Stimulated activated CD4-positive, alpha-beta T cell treated with anti-CD3 and anti-CD28 coated beads, Interleukin-15, amount 100 ng/mL, for 24 hours (primary cell): ENCODE measurements around the gene CHAMP1.
"Not testable (repeated sequence)": the region's sequence is repeated elsewhere in the genome, so short reads cannot be mapped to it uniquely, and the experiment has no call there.

ENCODE experiments used
- DNase-seq: peaks from one replicate; pipeline ENCODE4 v3.0.0-alpha.2; 2020

The CHAMP1 gene

DNA sequence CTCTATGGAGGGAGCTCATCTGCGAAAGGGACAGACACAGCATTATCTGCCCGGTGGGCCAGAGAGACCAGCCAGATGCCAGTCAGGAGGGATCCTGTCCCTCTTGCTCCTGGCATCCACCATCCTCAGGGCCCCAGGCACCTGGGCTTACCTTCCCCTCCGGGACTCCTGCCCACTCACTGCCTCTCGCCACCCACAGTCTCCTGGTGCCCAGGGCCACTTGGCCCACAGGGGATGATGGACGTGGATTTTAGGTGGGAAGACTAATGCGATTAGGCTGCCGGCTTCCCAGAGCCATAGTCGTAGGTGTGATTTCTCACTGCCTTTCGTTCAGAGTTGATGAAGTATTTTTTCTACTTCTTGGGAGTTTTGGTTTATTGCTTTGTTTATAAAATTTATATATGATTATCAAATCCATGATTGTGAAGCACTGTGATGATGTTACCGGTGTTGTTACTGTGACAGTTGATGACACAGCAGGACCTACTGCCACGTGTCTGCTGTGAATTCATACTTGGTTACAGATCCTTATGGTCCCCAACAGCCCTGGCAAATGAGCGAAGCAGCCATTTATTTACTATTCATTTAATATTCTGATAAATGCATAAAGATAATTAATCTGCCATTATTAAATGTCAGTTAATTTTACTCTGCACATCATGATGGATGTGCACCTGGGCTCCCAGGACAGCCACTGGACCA lies 14.5 kb upstream of the CHAMP1 start:
- no peak for DNase-seq

- no peak for DNase-seq
These were observed 10.5 kb upstream of the CHAMP1 start for GRCh38 chr13:114303700-114304327.

DNA sequence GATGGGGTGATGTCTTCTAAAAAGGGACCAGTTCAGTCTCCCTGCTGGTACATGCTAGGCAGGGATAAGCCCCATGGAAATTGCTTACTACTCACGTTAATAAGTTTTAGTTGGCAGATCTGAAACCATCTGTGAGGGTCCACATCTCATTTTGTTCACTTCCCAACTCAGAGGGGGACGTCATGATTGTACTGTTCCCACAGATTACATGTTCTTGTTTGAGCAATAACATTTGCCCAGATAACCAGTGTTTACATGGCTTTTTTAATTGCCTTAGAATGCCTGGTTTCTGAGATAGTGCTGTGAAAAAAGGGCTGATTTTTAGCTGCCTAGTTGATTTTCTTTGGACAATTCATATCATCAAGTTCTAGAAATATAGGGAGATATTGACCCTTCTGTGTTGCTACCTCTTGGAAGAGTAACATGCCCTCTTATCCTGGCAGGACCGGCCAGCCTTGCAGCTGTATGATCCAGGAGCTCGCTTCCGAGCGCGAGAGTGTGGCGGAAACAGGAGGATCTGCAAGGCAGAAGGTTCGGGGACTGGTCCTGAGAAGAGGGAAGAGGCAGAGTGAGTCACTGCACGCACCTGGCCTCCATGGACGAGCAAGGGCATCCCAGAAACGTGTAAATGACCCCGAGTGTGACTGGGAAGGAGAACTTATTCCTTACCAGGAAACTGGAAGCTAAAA lies 9.8 kb upstream of the CHAMP1 start:
- no peak for DNase-seq

DNA sequence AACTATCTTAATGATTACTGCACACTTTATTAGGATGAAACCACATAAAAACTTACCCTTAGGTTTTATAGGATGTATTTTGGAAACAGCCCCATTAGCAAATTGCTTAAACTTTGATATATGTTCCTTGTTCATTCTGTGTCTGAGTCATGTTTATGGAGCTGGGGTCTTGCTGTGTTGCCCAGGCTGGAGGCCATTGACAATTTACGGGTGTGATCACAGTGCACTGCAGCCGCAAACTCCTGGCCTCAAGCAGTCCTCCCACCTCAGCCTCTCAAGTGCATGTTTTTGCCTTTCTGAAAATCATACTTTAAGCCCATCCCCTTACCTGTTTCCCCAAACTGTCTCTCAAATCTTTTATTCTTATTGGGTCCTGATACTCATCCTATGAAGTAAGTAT lies 5.2 kb upstream of the CHAMP1 start:
- no peak for DNase-seq

- no peak for DNase-seq
These were observed 4.4 kb upstream of the CHAMP1 start for GRCh38 chr13:114309806-114310410.

DNA sequence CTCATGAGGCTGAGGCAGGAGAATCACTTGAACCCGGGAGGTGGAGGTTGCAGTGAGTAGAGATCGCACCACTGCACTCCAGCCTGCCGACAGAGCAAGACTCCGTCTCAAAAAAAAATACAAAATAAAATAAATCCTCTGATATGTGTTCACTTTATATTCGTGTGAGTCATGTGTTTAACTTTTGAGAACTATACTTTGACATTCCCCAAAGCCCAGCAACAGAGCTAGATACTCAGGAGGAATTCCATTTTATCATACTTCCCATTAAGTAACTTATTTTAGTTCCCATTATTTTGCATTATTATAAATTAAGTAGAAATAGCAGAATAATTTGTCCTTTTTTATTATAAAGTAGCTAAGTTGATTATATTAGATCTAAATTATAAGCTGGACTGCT lies 3.3 kb upstream of the CHAMP1 start:
- no peak for DNase-seq

GRCh38 chr13:114311387-114311786 lies 2.9 kb upstream of the CHAMP1 start:
- DNase-seq: no peak

DNA sequence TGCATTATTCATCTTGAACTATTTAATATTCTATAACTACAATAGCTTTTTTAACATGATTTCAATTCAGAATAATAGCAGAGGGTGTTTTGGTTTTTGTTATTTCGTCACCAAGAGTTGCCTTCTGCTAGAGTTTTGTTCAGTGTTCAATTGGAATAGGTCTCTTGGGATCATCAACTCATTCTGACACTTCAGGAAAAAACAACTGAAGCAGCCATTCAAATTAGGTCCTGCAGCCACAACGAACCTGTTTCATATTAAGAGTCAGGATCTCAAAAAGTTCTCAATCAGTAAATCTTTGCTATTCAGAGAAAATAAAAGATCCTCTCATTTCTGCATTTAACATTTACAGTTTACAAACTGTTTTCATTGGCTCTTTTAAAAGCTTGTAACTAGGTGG lies 2.4 kb upstream of the CHAMP1 start:
- DNase-seq: no peak

GRCh38 chr13:114313061-114313860 lies 1.0 kb upstream of the CHAMP1 start:
- DNase-seq: peak; percentile 64

DNA sequence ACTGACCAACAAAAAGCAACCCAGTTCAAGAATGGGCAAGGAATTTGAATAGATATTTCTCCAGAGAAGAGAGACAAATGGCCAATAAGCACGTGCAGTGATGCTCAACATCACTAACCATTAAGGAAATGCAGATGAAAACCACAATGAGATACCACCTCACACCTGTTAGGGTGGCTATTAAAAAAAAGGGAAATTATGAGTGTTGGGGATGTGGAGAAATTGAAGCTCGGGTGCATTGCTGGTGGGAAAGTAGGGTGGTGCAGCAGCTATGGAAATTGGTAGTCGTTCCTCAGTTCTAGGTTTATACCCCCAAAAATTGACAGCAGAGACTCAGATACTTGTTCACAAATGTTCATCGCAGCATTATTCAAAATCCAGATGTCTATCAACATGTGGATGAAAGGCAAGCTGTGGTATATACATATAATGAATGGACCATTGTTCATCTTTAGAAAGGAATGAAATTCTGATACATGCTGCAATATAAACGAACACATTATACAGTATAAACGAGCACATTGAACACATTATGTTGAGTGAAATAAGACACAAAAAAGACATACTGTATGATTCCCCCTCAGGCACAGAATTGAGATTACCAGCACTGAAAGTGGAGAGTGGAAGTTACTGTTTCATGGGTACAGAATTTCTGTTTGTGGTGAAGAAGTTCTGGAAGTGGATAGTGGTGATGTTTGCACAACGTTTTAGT lies 927 bp downstream of the CHAMP1 start:
- peak; percentile 8 for DNase-seq

GRCh38 chr13:114318624-114319023 lies 4.3 kb downstream of the CHAMP1 start:
- DNase-seq: no peak

- DNase-seq: no peak
These were observed 5.2 kb downstream of the CHAMP1 start for GRCh38 chr13:114319441-114319913.

- DNase-seq: no peak
These were observed 5.8 kb downstream of the CHAMP1 start for GRCh38 chr13:114320065-114320464.

DNA sequence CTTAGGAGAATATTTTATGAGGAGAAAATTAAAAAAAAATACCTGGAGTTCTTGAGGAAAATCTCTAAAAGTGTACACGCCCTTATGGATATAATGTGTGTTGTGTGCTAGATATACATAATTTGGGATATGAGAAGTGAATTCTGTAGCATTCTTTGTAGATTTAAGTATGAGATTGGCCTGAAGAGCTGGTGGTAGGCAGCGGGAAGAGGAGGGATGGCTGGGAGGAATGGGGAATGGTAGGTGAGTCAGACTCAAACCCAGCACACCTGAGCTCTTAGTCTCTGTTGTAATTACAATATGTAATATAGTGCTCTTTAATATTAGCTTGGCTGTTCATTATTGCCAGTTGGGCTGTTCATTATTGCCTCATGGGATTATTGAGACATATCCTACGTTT lies 7.0 kb downstream of the CHAMP1 start:
- DNase-seq: no peak

DNA sequence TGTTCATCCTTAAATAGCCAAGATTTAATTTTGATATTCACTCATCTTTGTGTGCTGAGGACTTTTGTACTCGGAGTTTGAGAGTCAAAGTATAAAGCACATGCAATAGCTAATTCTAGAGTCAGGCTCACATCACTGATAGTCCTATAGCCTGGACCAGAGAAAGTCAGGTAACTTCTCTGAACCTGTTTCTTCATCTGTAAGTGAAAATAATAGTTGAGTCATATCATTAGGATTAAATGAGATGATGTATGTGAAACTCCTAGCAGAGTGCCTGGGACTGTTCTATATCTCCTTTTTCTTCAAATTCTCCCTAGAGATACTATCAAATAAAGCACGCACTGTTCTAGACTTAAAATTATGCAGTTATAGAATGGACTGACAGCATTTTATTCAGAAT lies 9.0 kb downstream of the CHAMP1 start:
- DNase-seq: no peak

DNA sequence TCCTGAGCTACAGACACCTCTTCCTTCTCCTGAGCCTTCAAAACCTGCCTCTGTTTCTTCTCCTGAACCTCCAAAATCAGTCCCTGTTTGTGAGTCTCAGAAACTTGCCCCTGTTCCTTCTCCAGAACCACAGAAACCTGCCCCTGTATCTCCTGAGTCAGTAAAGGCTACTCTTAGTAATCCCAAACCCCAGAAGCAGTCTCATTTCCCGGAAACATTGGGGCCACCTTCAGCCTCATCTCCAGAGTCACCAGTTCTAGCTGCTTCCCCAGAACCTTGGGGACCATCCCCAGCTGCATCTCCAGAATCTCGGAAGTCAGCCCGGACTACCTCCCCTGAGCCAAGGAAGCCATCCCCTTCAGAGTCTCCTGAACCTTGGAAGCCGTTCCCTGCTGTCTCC lies 10.0 kb downstream of the CHAMP1 start:
- no peak for DNase-seq

DNA sequence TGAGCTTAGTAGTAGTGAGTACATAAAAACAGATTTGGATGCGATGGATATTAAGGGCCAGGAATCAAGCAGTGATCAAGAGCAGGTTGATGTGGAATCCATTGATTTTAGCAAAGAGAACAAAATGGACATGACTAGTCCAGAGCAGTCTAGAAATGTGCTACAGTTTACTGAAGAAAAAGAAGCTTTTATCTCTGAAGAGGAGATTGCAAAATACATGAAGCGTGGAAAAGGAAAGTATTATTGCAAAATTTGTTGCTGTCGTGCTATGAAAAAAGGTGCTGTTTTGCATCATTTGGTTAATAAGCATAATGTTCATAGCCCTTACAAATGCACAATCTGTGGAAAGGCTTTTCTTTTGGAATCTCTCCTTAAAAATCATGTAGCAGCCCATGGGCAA lies 11.4 kb downstream of the CHAMP1 start:
- no peak for DNase-seq

- no peak for DNase-seq
These were observed 13.7 kb downstream of the CHAMP1 start for GRCh38 chr13:114328034-114328433.

DNA sequence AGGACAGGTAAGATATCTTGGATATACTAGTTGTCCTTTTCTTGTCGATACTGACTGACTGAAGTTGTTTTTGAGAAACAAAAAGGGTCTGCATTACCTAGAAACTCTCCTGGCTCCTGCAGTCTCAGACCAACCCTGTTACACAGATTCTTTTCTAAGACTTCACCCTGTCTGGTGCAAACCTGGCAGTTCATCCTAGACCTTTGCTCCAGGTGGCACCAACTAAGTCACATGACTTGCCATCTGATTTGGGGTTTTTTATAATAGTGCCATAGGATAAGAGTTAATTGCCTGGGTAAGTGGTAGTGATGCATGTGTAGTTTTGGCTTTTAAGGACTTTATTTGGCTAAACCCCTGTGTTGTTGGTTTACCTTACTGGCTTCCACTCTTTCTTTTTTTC lies 14.3 kb downstream of the CHAMP1 start:
- no peak for DNase-seq

DNA sequence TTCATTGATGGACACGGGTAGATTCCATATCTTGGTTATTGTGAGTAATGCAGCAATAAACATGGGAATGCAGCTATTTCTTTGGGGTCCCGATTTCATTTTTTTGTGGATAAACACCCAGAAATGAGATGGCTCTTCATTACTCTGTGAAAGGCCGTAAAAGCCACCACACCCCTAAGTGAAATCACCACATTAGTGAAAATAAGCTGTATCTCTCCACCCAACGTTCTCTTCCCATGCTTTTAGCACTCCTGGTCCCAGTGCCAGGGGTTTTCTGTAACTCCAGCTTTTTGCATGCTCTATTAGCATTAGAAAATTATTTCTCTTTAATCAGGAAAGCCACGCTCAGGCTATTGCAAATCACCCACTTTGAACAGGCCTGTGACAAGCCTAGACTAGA lies 15.8 kb downstream of the CHAMP1 start:
- no peak for DNase-seq

DNA sequence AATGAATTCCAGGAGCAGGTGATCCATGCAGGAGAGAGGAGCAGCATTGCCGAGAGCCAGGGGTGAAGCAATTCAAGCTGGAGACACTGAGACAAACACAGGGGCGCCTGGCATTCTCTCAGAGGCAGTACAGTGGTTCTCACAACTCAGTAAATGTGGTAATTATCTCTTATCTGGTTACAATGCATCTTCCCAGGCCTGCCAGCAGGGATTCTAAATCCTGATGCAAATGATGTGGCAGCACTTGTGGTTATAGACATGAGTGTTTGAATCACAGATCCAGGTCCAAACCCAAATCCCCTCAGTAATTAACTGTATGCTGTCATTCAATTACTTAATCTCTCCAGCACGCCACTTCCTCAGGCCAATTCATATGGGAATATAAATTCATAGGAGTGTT lies 19.6 kb downstream of the CHAMP1 start:
- not testable (repeated sequence) for DNase-seq
